Neural progenitor cell (in vitro differentiated cells): ENCODE data around the gene IVNS1ABP. TPM values are rescaled to one million over a fixed set of nuclear protein-coding genes. Genes with fewer than 3 reads are reported as not detected.
"Not testable (repeated sequence)": the region's sequence is repeated elsewhere in the genome, so short reads cannot be mapped to it uniquely, and the experiment has no call there.

ENCODE experiments used
- DNase-seq: peaks from one replicate; pipeline ENCODE4 v3.0.0-alpha.2; 2016; ENCODE audit warnings: low spot score
- H2AFZ ChIP-seq: fragments of 200-600 bp; sonication (generic); replicated peaks from 2 replicates; pipeline ENCODE4 v1.6.1; 2016; ENCODE audit warnings: antibody characterized with exemption
- H3F3A ChIP-seq: fragments of 200-600 bp; sonication (generic); 2 replicates; pipeline ENCODE4 v1.6.1; 2016; ENCODE audit warnings: antibody characterized with exemption, low read depth
- H3K27ac ChIP-seq: fragments of 200-600 bp; sonication (generic); 2 replicates; pipeline ENCODE4 v1.5.1; 2016; ENCODE audit warnings: mild to moderate bottlenecking
- H3K27me3 ChIP-seq: fragments of 200-600 bp; sonication (generic); 2 replicates; pipeline ENCODE4 v1.6.1; 2016; ENCODE audit warnings: mild to moderate bottlenecking, moderate library complexity
- H3K36me3 ChIP-seq: fragments of 200-600 bp; sonication (generic); 2 replicates; pipeline ENCODE4 v1.5.1; 2016
- H3K4me1 ChIP-seq: fragments of 200-600 bp; sonication (generic); 2 replicates; pipeline ENCODE4 v1.6.1; 2016; ENCODE audit warnings: mixed run types
- H3K4me2 ChIP-seq: fragments of 200-600 bp; sonication (generic); 2 replicates; pipeline ENCODE4 v1.6.1; 2016
- H3K4me3 ChIP-seq: fragments of 200-600 bp; sonication (generic); 2 replicates; pipeline ENCODE4 v1.5.1; 2016
- H3K79me2 ChIP-seq: fragments of 200-600 bp; sonication (generic); 2 replicates; pipeline ENCODE4 v1.6.1; 2016; ENCODE audit warnings: low read depth
- H3K9ac ChIP-seq: fragments of 200-600 bp; sonication (generic); 2 replicates; pipeline ENCODE4 v1.6.1; 2016
- H3K9me3 ChIP-seq: fragments of 200-600 bp; sonication (generic); 2 replicates; pipeline ENCODE4 v1.5.1; 2016; ENCODE audit warnings: low read depth
- H4K20me1 ChIP-seq: fragments of 200-600 bp; sonication (generic); 2 replicates; pipeline ENCODE4 v1.6.1; 2016; ENCODE audit warnings: low read depth
- H3K27ac Mint-ChIP-seq: 3 replicates; pipeline ENCODE4 v1.8.0; 2021; ENCODE audit warnings: mixed read lengths
- H3K27me3 Mint-ChIP-seq: 2 replicates; pipeline ENCODE4 v1.8.0; 2022; ENCODE audit warnings: low read depth, mild to moderate bottlenecking, inconsistent platforms, moderate library complexity, mixed read lengths; ENCODE audit not compliant: insufficient read depth
- H3K36me3 Mint-ChIP-seq: 3 replicates; pipeline ENCODE4 v1.8.0; 2021; ENCODE audit warnings: mixed read lengths
- H3K4me1 Mint-ChIP-seq: 3 replicates; pipeline ENCODE4 v1.8.0; 2021; ENCODE audit warnings: mixed read lengths
- H3K4me3 Mint-ChIP-seq: 3 replicates; pipeline ENCODE4 v1.8.0; 2021; ENCODE audit warnings: mild to moderate bottlenecking, moderate library complexity, mixed read lengths
- H3K9me3 Mint-ChIP-seq: 3 replicates; pipeline ENCODE4 v1.8.0; 2020; ENCODE audit warnings: mixed read lengths
- EZH2 ChIP-seq: fragments of 200-600 bp; sonication (generic); IDR thresholded peaks from 2 replicates; pipeline ENCODE4 v1.6.1; 2017; ENCODE audit warnings: antibody characterized with exemption, mild to moderate bottlenecking, moderate library complexity
- EZH2phosphoT487 ChIP-seq: fragments of 200-600 bp; sonication (generic); IDR thresholded peaks from 2 replicates; pipeline ENCODE4 v1.6.1; 2017; ENCODE audit warnings: antibody characterized with exemption
- total RNA-seq: library from RNA; depleted of rRNA; stranded (reverse); fragments of >200 nt; gene quantifications from 2 replicates; pipeline ENCODE4 v1.2.3, GENCODE V29; 2015; ENCODE audit warnings: low replicate concordance
- TF ChIP-seq, protein P1 (sequence below): fragments of 200-600 bp; sonication (generic); IDR thresholded peaks from 2 replicates; pipeline ENCODE4 v1.5.1; 2017; ENCODE audit warnings: antibody characterized with exemption, mild to moderate bottlenecking

The IVNS1ABP gene
- 136 and 193 TPM in 2 replicates for total RNA-seq

- peak within 1 kb of the TSS; percentile 89 for H3K4me3 Mint-ChIP-seq
- peak within 1 kb of the TSS; percentile 94 for H3K4me2 ChIP-seq
- peaks cover 3% of the 10 kb centered on the region for H3F3A ChIP-seq
- H3K9me3 ChIP-seq = no peaks in the 10 kb centered on the region
- H3K79me2 ChIP-seq = peaks cover 48% of the 10 kb centered on the region
- H3K27me3 ChIP-seq = no peaks in the 10 kb centered on the region
- peaks cover 21% of the 10 kb centered on the region for H3K4me1 ChIP-seq
- peaks cover 7% of the 10 kb centered on the region for H3K27me3 Mint-ChIP-seq
- H3K36me3 Mint-ChIP-seq = peaks cover 8% of the 10 kb centered on the region
- H3K36me3 ChIP-seq = no peaks in the 10 kb centered on the region
- peak within 1 kb of the TSS; percentile 88 for H3K27ac ChIP-seq
- H4K20me1 ChIP-seq = peaks cover 38% of the 10 kb centered on the region
- peak within 1 kb of the TSS; percentile 68 for H3K4me3 ChIP-seq
- peak; percentile 95 for DNase-seq
- peak within 1 kb of the TSS; percentile 78 for H3K9ac ChIP-seq
- peak within 1 kb of the TSS; percentile 95 for H3K27ac Mint-ChIP-seq
- H3K4me1 Mint-ChIP-seq = peaks cover 38% of the 10 kb centered on the region
- TF ChIP-seq EZH2phosphoT487 (no peak), EZH2 (no peak)
- TF ChIP-seq, protein P1, sequence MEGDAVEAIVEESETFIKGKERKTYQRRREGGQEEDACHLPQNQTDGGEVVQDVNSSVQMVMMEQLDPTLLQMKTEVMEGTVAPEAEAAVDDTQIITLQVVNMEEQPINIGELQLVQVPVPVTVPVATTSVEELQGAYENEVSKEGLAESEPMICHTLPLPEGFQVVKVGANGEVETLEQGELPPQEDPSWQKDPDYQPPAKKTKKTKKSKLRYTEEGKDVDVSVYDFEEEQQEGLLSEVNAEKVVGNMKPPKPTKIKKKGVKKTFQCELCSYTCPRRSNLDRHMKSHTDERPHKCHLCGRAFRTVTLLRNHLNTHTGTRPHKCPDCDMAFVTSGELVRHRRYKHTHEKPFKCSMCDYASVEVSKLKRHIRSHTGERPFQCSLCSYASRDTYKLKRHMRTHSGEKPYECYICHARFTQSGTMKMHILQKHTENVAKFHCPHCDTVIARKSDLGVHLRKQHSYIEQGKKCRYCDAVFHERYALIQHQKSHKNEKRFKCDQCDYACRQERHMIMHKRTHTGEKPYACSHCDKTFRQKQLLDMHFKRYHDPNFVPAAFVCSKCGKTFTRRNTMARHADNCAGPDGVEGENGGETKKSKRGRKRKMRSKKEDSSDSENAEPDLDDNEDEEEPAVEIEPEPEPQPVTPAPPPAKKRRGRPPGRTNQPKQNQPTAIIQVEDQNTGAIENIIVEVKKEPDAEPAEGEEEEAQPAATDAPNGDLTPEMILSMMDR = peak; percentile 53
- peak within 1 kb of the TSS; percentile 74 for H2AFZ ChIP-seq
- H3K9me3 Mint-ChIP-seq = peaks cover 6% of the 10 kb centered on the region
Measured at GRCh38 chr1:185317034-185317885, at the start of gene IVNS1ABP. IVNS1ABP (minus strand) TSS chr1:185317243; CDS start chr1:185309493, 7,750 bp downstream.

DNA sequence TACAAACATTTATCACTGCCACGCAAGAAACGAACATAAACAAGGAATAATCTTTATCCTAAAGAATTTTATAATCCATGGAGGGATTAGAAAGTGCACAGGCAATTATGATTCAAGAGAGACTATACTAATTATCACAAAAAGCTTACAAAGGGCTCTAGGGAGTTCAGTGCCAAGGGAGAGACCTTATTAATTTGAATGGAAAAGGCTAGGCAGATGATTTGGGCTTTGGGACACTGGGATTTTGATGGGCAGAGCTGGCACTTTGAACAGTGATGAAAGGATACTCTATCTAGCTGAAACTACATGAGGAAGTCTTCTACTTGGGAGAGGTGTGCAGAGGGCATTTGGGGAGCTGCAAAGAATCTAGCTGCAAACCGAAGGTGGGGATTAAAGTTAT is 48.9 kb upstream of the IVNS1ABP start:
- H3K4me3 ChIP-seq = no peak overlapping the region
- no peaks in the 10 kb centered on the region for H3K79me2 ChIP-seq
- H3K9me3 Mint-ChIP-seq = peaks cover 6% of the 10 kb centered on the region
- no peaks in the 10 kb centered on the region for H3K36me3 Mint-ChIP-seq
- no peak overlapping the region for H2AFZ ChIP-seq
- no peak overlapping the region for H3K27ac ChIP-seq
- TF ChIP-seq EZH2phosphoT487 (no peak), EZH2 (no peak)
- TF ChIP-seq, protein P1 = no peak
- H4K20me1 ChIP-seq = no peaks in the 10 kb centered on the region
- peaks cover 8% of the 10 kb centered on the region for H3K4me1 Mint-ChIP-seq
- H3F3A ChIP-seq = no peaks in the 10 kb centered on the region
- no peaks in the 10 kb centered on the region for H3K36me3 ChIP-seq
- H3K27ac Mint-ChIP-seq = no peak overlapping the region
- H3K4me3 Mint-ChIP-seq = no peak overlapping the region
- no peaks in the 10 kb centered on the region for H3K27me3 Mint-ChIP-seq
- H3K27me3 ChIP-seq = no peaks in the 10 kb centered on the region
- peaks cover 4% of the 10 kb centered on the region for H3K4me1 ChIP-seq
- no peak for DNase-seq
- no peak overlapping the region for H3K4me2 ChIP-seq
- no peak overlapping the region for H3K9ac ChIP-seq
- H3K9me3 ChIP-seq = no peaks in the 10 kb centered on the region

- not testable (repeated sequence) for H3F3A ChIP-seq, H3K9me3 ChIP-seq, H3K9me3 Mint-ChIP-seq, H3K4me2 ChIP-seq, H3K9ac ChIP-seq, H3K27ac ChIP-seq, H3K27me3 Mint-ChIP-seq, H3K27me3 ChIP-seq, DNase-seq, H3K36me3 Mint-ChIP-seq, H3K36me3 ChIP-seq, H2AFZ ChIP-seq, H3K4me3 ChIP-seq, H3K27ac Mint-ChIP-seq, H3K4me1 ChIP-seq, H3K4me1 Mint-ChIP-seq, H3K4me3 Mint-ChIP-seq, H4K20me1 ChIP-seq, H3K79me2 ChIP-seq
Measured at GRCh38 chr1:185364528-185364927, 47.5 kb upstream of the IVNS1ABP start.

DNA sequence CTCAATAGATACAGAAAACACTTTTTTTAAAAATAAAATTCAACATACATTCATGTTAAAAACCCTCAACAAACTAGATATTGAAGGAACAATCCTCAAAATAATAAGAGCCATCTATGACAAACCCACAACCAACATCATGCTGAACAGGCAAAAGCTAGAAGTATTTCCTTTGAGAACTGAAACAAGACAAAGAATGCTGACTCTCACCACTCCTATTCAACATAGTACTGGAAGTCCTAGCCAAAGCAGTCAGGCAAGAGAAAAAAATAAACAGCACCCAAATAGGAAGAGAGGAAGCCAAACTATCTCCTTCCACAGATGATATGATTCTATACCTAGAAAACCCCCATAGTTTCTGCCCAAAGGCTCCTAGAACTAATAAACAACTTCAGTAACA is 46.2 kb upstream of the IVNS1ABP start:
- no peaks in the 10 kb centered on the region for H3K27me3 ChIP-seq
- peaks cover 5% of the 10 kb centered on the region for H3K4me1 ChIP-seq
- Mint-ChIP-seq H3K27me3 (peaks cover 2% of the 10 kb centered on the region), H3K4me3 (no peak overlapping the region), H3K27ac (no peak overlapping the region), H3K36me3 (no peaks in the 10 kb centered on the region), H3K4me1 (peaks cover 10% of the 10 kb centered on the region), H3K9me3 (peaks cover 8% of the 10 kb centered on the region)
- H3K79me2 ChIP-seq = no peaks in the 10 kb centered on the region
- TF ChIP-seq, protein P1 = no peak
- no peak for TF ChIP-seq EZH2
- TF ChIP-seq EZH2phosphoT487 = no peak
- H3K4me2 ChIP-seq = no peak overlapping the region
- H3K9ac ChIP-seq = no peak overlapping the region
- H3K4me3 ChIP-seq = no peak overlapping the region
- H3K27ac ChIP-seq = no peak overlapping the region
- no peaks in the 10 kb centered on the region for H3F3A ChIP-seq
- no peaks in the 10 kb centered on the region for H3K9me3 ChIP-seq
- no peaks in the 10 kb centered on the region for H3K36me3 ChIP-seq
- H4K20me1 ChIP-seq = no peaks in the 10 kb centered on the region
- DNase-seq = no peak
- no peak overlapping the region for H2AFZ ChIP-seq
